HEK293 (cell line): Measurements from ENCODE around the gene OR5D16.

Source experiments
- CTCF ChIA-PET: fragments of 350-600 bp; formaldehyde crosslinking; extraction: SDS; loops from one replicate; lab custom pipeline; 2021; ENCODE audit warnings: antibody characterized with exemption; lab: Yijun Ruan, JAX
- POLR2A ChIA-PET: fragments of 300-600 bp; formaldehyde crosslinking; extraction: SDS; loops from one replicate; lab custom pipeline; 2020; ENCODE audit warnings: antibody characterized with exemption, inconsistent platforms; lab: Yijun Ruan, JAX
- H3K27ac ChIP-seq: fragments of 200-500 bp; sonication (Bioruptor generic); 2 replicates; pipeline ENCODE4 v1.5.1; 2014; ENCODE audit warnings: low read depth, low read length, control low read depth, inconsistent platforms; ENCODE audit errors: extremely low read depth
- H3K36me3 ChIP-seq, 2 experiments: fragments of 200-500 bp in 1 of 2; sonication (Bioruptor generic) in 1 of 2; 1 replicate in 1 of 2; 2 replicates in 1 of 2; pipeline ENCODE4 v1.5.1; 2014 to 2017; ENCODE audit warnings: inconsistent platforms in 2 of 2, low read length in 2 of 2; ENCODE audit not compliant: control insufficient read depth in 2 of 2, insufficient read depth in 1 of 2
- H3K4me1 ChIP-seq: fragments of 200-500 bp; sonication (Bioruptor generic); 2 replicates; pipeline ENCODE4 v1.5.1; 2014; ENCODE audit warnings: mild to moderate bottlenecking, low read length, inconsistent platforms; ENCODE audit not compliant: control insufficient read depth, insufficient read depth
- H3K4me3 ChIP-seq: 2 replicates; pipeline ENCODE4 v1.5.1; 2011; ENCODE audit warnings: low read depth, mild to moderate bottlenecking, control low read depth, low read length, moderate library complexity
- H3K9me3 ChIP-seq: fragments of 200-500 bp; sonication (Bioruptor generic); 2 replicates; pipeline ENCODE4 v1.5.1; 2014; ENCODE audit warnings: low read depth, low read length, inconsistent platforms; ENCODE audit not compliant: control insufficient read depth, insufficient read depth
- EGR2 ChIP-seq: fragments of 450-650 bp; formaldehyde crosslinking; IDR thresholded peaks from 2 replicates; pipeline ENCODE4 v1.5.1; 2016; ENCODE audit warnings: low read depth, missing biosample characterization, missing genetic modification characterization
- GLI2 ChIP-seq: fragments of 450-650 bp; formaldehyde crosslinking; IDR thresholded peaks from 2 replicates; pipeline ENCODE4; 2017; ENCODE audit warnings: missing biosample characterization, missing genetic modification characterization, low read depth, borderline replicate concordance
- KLF16 ChIP-seq: fragments of 450-650 bp; formaldehyde crosslinking; IDR thresholded peaks from 2 replicates; pipeline ENCODE4 v1.5.1; 2017; ENCODE audit warnings: missing biosample characterization, missing genetic modification characterization
- KLF7 ChIP-seq: fragments of 450-650 bp; formaldehyde crosslinking; IDR thresholded peaks from 2 replicates; pipeline ENCODE4 v1.5.1; 2016; ENCODE audit warnings: missing biosample characterization, missing genetic modification characterization, borderline replicate concordance
- PBX3 ChIP-seq: sonication (generic); formaldehyde crosslinking; IDR thresholded peaks from 2 replicates; pipeline ENCODE4 v1.8.1; 2022; ENCODE audit warnings: mild to moderate bottlenecking, moderate library complexity, missing genetic modification reagents
- SP3 ChIP-seq: fragments of 450-650 bp; formaldehyde crosslinking; IDR thresholded peaks from 2 replicates; pipeline ENCODE4 v1.5.1; 2016; ENCODE audit warnings: missing biosample characterization, missing genetic modification characterization
- SP7 ChIP-seq: fragments of 450-650 bp; formaldehyde crosslinking; IDR thresholded peaks from 2 replicates; pipeline ENCODE4 v1.5.1; 2016; ENCODE audit warnings: missing biosample characterization, missing genetic modification characterization
- TRIM28 ChIP-seq: IDR thresholded peaks from 2 replicates; pipeline ENCODE4 v1.6.1; 2011; ENCODE audit warnings: low read length, control low read depth, borderline replicate concordance
- WT1 ChIP-seq: fragments of 450-650 bp; formaldehyde crosslinking; IDR thresholded peaks from 2 replicates; pipeline ENCODE4 v1.5.1; 2016; ENCODE audit warnings: missing biosample characterization, missing genetic modification characterization
- ZBTB11 ChIP-seq: fragments of 450-650 bp; formaldehyde crosslinking; conservative IDR thresholded peaks from 2 replicates; pipeline ENCODE4 v1.5.1; 2016; ENCODE audit warnings: low read depth, missing biosample characterization, missing genetic modification characterization
- ZBTB26 ChIP-seq: fragments of 450-650 bp; formaldehyde crosslinking; optimal IDR thresholded peaks from 2 replicates; pipeline ENCODE3; 2016; ENCODE audit warnings: missing biosample characterization, mild to moderate bottlenecking, missing genetic modification characterization
- ZNF335 ChIP-seq: fragments of 450-650 bp; formaldehyde crosslinking; conservative IDR thresholded peaks from 2 replicates; pipeline ENCODE4 v1.5.1; 2016; ENCODE audit warnings: missing biosample characterization, missing genetic modification characterization
- ZNF48 ChIP-seq: fragments of 450-650 bp; formaldehyde crosslinking; IDR thresholded peaks from 2 replicates; pipeline ENCODE4 v1.5.1; 2016; ENCODE audit warnings: missing biosample characterization, missing genetic modification characterization
- ZNF501 ChIP-seq: fragments of 450-650 bp; formaldehyde crosslinking; IDR thresholded peaks from 2 replicates; pipeline ENCODE4 v1.5.1; 2016; ENCODE audit warnings: missing biosample characterization, missing genetic modification characterization
- ZNF514 ChIP-seq: fragments of 450-650 bp; formaldehyde crosslinking; IDR thresholded peaks from 2 replicates; pipeline ENCODE4 v1.5.1; 2016; ENCODE audit warnings: missing biosample characterization, missing genetic modification characterization
- ZNF623 ChIP-seq: fragments of 450-650 bp; formaldehyde crosslinking; IDR thresholded peaks from 2 replicates; pipeline ENCODE4 v1.5.1; 2016; ENCODE audit warnings: missing biosample characterization, missing genetic modification characterization
- ZNF626 ChIP-seq: fragments of 450-650 bp; sonication (Bioruptor Pico); formaldehyde crosslinking; IDR thresholded peaks from 2 replicates; pipeline ENCODE4 v1.5.1; 2018; ENCODE audit warnings: missing biosample characterization, missing genetic modification characterization, inconsistent platforms
- ZNF747 ChIP-seq: fragments of 450-650 bp; formaldehyde crosslinking; IDR thresholded peaks from 2 replicates; pipeline ENCODE4 v1.5.1; 2016; ENCODE audit warnings: missing biosample characterization, missing genetic modification characterization
- ZNF843 ChIP-seq: fragments of 450-650 bp; formaldehyde crosslinking; IDR thresholded peaks from 2 replicates; pipeline ENCODE4 v1.5.1; 2016; ENCODE audit warnings: missing biosample characterization, missing genetic modification characterization
- TF ChIP-seq, protein P1 (sequence below): fragments of 450-650 bp; formaldehyde crosslinking; IDR thresholded peaks from 2 replicates; pipeline ENCODE4 v1.5.1; 2016; ENCODE audit warnings: missing biosample characterization, missing genetic modification characterization
- TF ChIP-seq, protein P2 (sequence below): fragments of 450-650 bp; IDR thresholded peaks from 2 replicates; pipeline ENCODE4 v1.5.1; 2018; ENCODE audit warnings: missing biosample characterization, missing genetic modification characterization

The OR5D16 gene

DNA sequence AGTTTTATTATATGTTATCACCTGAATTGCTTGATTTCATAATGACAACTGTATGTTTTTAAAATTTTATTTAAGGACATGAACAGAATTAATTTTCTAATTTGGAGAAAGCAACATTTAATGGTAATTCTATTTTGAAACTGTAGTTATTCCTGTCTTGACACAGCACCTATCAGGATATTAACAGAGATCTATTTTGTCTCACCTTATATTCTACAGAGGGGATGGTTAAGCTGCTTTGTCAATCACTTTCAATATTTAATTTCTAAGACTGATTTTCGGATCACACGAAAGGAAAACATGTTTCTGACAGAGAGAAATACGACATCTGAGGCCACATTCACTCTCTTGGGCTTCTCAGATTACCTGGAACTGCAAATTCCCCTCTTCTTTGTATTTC, at the start of gene OR5D16:
OR5D16 (plus strand) TSS at position 301 of the 400 bp plus-strand sequence; CDS start at position 301, 0 bp downstream.
- TF ChIP-seq ZNF626 (tag by site-specific recombination) (no peak), WT1 (no peak), PBX3 (CRISPR knock-in tag) (no peak), ZNF514 (no peak), ZNF48 (tag by site-specific recombination) (no peak), ZNF501 (tag by site-specific recombination) (no peak), TRIM28 (no peak), ZBTB26 (no peak), ZNF623 (tag by site-specific recombination) (no peak), KLF7 (tag by site-specific recombination) (no peak), SP7 (tag by site-specific recombination) (no peak)
- ChIA-PET POLR2A (no interaction called here), CTCF (no interaction called here)
- Histone ChIP-seq H3K36me3 (no peaks in the 10 kb centered on the region), H3K4me3 (no peak within 1 kb of the TSS), H3K9me3 (no peaks in the 10 kb centered on the region), H3K4me1 (no peaks in the 10 kb centered on the region), H3K27ac (no peak within 1 kb of the TSS)

- TF ChIP-seq, protein P1, sequence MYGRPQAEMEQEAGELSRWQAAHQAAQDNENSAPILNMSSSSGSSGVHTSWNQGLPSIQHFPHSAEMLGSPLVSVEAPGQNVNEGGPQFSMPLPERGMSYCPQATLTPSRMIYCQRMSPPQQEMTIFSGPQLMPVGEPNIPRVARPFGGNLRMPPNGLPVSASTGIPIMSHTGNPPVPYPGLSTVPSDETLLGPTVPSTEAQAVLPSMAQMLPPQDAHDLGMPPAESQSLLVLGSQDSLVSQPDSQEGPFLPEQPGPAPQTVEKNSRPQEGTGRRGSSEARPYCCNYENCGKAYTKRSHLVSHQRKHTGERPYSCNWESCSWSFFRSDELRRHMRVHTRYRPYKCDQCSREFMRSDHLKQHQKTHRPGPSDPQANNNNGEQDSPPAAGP (tag by site-specific recombination) = no peak
- TF ChIP-seq EGR2 (tag by site-specific recombination) (no peak), SP3 (no peak), ZNF747 (no peak), GLI2 (tag by site-specific recombination) (no peak), ZNF843 (no peak), ZBTB11 (no peak)
- no peaks in the 10 kb centered on the region for H3K36me3 ChIP-seq
- ChIA-PET POLR2A (no interaction called here), CTCF (no interaction called here)
- no peak overlapping the region for H3K4me3 ChIP-seq
- H3K4me1 ChIP-seq = no peaks in the 10 kb centered on the region
- H3K9me3 ChIP-seq = no peaks in the 10 kb centered on the region
- H3K27ac ChIP-seq = no peak overlapping the region
These were observed 46.9 kb upstream of the OR5D16 start for GRCh38 chr11:55791606-55792005.

DNA sequence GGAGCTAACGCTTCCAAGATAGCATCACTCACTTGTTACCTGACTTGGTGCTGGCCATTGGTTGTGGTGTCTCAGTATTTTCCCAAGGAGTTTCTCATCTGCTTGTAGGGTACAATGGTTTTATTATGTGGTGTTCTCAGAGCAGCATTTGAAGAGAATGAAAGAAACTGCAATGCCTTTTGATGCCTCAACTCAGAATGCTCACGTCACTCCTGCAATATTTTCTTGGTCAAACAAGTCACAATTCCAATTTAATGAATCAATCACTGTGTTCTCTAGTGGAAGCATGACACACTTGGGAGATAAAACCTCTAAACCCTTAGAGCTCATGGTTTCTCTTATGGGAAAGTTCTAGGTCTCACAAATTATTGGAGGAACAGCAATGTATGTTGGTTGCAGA, 45.2 kb upstream of the OR5D16 start:
- ChIA-PET CTCF (no interaction called here), POLR2A (no interaction called here)
- TF ChIP-seq, protein P2, sequence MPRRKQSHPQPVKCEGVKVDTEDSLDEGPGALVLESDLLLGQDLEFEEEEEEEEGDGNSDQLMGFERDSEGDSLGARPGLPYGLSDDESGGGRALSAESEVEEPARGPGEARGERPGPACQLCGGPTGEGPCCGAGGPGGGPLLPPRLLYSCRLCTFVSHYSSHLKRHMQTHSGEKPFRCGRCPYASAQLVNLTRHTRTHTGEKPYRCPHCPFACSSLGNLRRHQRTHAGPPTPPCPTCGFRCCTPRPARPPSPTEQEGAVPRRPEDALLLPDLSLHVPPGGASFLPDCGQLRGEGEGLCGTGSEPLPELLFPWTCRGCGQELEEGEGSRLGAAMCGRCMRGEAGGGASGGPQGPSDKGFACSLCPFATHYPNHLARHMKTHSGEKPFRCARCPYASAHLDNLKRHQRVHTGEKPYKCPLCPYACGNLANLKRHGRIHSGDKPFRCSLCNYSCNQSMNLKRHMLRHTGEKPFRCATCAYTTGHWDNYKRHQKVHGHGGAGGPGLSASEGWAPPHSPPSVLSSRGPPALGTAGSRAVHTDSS = no peak
- TF ChIP-seq ZNF335 (no peak), KLF16 (tag by site-specific recombination) (no peak)
- no peaks in the 10 kb centered on the region for H3K4me1 ChIP-seq
- no peaks in the 10 kb centered on the region for H3K36me3 ChIP-seq
- H3K4me3 ChIP-seq = no peak overlapping the region
- H3K27ac ChIP-seq = no peak overlapping the region
- no peaks in the 10 kb centered on the region for H3K9me3 ChIP-seq
